ENCODE results near the gene WDR91. TPM values are rescaled to one million over a fixed set of nuclear protein-coding genes. Genes with fewer than 3 reads are reported as not detected.
"Not testable (repeated sequence)": the region's sequence is repeated elsewhere in the genome, so short reads cannot be mapped to it uniquely, and the experiment has no call there.

The WDR91 gene
- total RNA-seq, 1 donor from 2014 or later, result 18.2 TPM

- intact Hi-C loops (cut with micrococcal nuclease), result not testable (repeated sequence)
These were observed 22.8 kb upstream of the WDR91 start for GRCh38 chr7:135234095-135234494.

GRCh38 chr7:135233570-135233969, 22.2 kb upstream of the WDR91 start, which contains the start of gene STRA8:
STRA8 (plus strand) TSS chr7:135233838; CDS start chr7:135240525, 6,687 bp downstream.
- intact Hi-C loops (cut with micrococcal nuclease), result no loop called here

GRCh38 chr7:135232720-135233119, 21.4 kb upstream of the WDR91 start:
- intact Hi-C loops (cut with micrococcal nuclease), result no loop called here

GRCh38 chr7:135232087-135232486, 20.8 kb upstream of the WDR91 start:
- intact Hi-C loops (cut with micrococcal nuclease), result no loop called here

GRCh38 chr7:135231686-135232085, 20.4 kb upstream of the WDR91 start:
- intact Hi-C loops (cut with micrococcal nuclease), result no loop called here

GRCh38 chr7:135224027-135224426, 12.7 kb upstream of the WDR91 start:
- intact Hi-C loops (cut with micrococcal nuclease), result no loop called here

- intact Hi-C loops (cut with micrococcal nuclease), result no loop called here
These were observed 6.6 kb upstream of the WDR91 start for GRCh38 chr7:135217645-135218509.

GRCh38 chr7:135215698-135216097, 4.4 kb upstream of the WDR91 start:
- intact Hi-C loops (cut with micrococcal nuclease), result no loop called here

GRCh38 chr7:135215180-135215579, 3.9 kb upstream of the WDR91 start:
- intact Hi-C loops (cut with micrococcal nuclease), result no loop called here

- intact Hi-C loops (cut with micrococcal nuclease), result loop anchor here (5.0 kb wide), 1 partner anchor 763 kb away; the partner anchor contains the start of gene MTPN
These were observed 2.5 kb upstream of the WDR91 start for GRCh38 chr7:135213831-135214230.

- intact Hi-C loops (cut with micrococcal nuclease), result loop anchor here (1.0 to 5.0 kb wide), 8 partner anchors 42 to 765 kb away; partner anchors contain the start of genes AGBL3, AKR1B1, BPGM and CNOT4
These were observed 790 bp upstream of the WDR91 start for GRCh38 chr7:135211946-135212685.

GRCh38 chr7:135210888-135211178, 493 bp downstream of the WDR91 start:
- intact Hi-C loops (cut with micrococcal nuclease), result loop anchor here (1.0 to 5.0 kb wide), 9 partner anchors 41 to 766 kb away; partner anchors contain the start of genes AGBL3, AKR1B1, BPGM and CNOT4

- intact Hi-C loops (cut with micrococcal nuclease), result no loop called here
These were observed 2.0 kb downstream of the WDR91 start for GRCh38 chr7:135209225-135209834.

GRCh38 chr7:135208102-135208793, 3.1 kb downstream of the WDR91 start:
- intact Hi-C loops (cut with micrococcal nuclease), result no loop called here

- intact Hi-C loops (cut with micrococcal nuclease), result no loop called here
These were observed 3.8 kb downstream of the WDR91 start for GRCh38 chr7:135207406-135208101.

GRCh38 chr7:135206941-135207391, 4.4 kb downstream of the WDR91 start:
- intact Hi-C loops (cut with micrococcal nuclease), result no loop called here

- intact Hi-C loops (cut with micrococcal nuclease), result no loop called here
These were observed 5.5 kb downstream of the WDR91 start for GRCh38 chr7:135205850-135206249.

GRCh38 chr7:135204876-135205275, 6.5 kb downstream of the WDR91 start:
- intact Hi-C loops (cut with micrococcal nuclease), result no loop called here

- intact Hi-C loops (cut with micrococcal nuclease), result no loop called here
These were observed 7.0 kb downstream of the WDR91 start for GRCh38 chr7:135204341-135204749.

- intact Hi-C loops (cut with micrococcal nuclease), result no loop called here
These were observed 10.0 kb downstream of the WDR91 start for GRCh38 chr7:135201350-135201749.

Data from T-helper 2 cell treated with Interferon-gamma antibody and Interleukin-4, amounts not matched to agents 100 ng/mL and 5 ng/mL, for 36 hours (primary cell).